Body of pancreas (tissue), 4 donors: ENCODE results near the gene IMPDH1. TPM values are rescaled to one million over a fixed set of nuclear protein-coding genes. Genes with fewer than 3 reads are reported as not detected.

Experiments
- ATAC-seq: fragments of 150-250 bp; one replicate; pipeline ENCODE4 v1.9.1; 2016
- DNase-seq, 4 donors: peaks; one replicate each; pipeline ENCODE4 v3.0.0-alpha.2; 2019
- H3K27ac ChIP-seq, 4 donors: fragments of 200-600 bp; sonication (generic); 1 replicate in 3 of 4; 2 replicates in 1 of 4; pipeline versions ENCODE4 v1.5.1 to v1.6.1; 2016 to 2019; ENCODE audit warnings: mild to moderate bottlenecking in 1 of 4, mixed read lengths in 1 of 4, moderate library complexity in 1 of 4
- H3K27me3 ChIP-seq, 2 donors: fragments of 200-600 bp; sonication (generic); one replicate each; pipeline ENCODE4 v1.6.0; 2016; ENCODE audit warnings: mild to moderate bottlenecking in 1 of 2
- H3K36me3 ChIP-seq, 2 donors: fragments of 200-600 bp; sonication (generic); replicated peaks in 1 of 2; 2 replicates each; pipeline ENCODE4 v1.5.1; 2016; ENCODE audit warnings: low read depth in 2 of 2; ENCODE audit not compliant: insufficient read depth in 1 of 2
- H3K4me1 ChIP-seq: fragments of 200-600 bp; sonication (generic); one replicate; pipeline ENCODE4 v1.6.0; 2016
- H3K4me3 ChIP-seq, 2 donors: fragments of 200-600 bp; sonication (generic); 1 replicate in 1 of 2; 2 replicates in 1 of 2; pipeline ENCODE4 v1.5.1; 2016 to 2019
- H3K9me3 ChIP-seq, 3 donors: fragments of 200-600 bp; sonication (generic); 1 replicate in 2 of 3; 2 replicates in 1 of 3; pipeline ENCODE4 v1.5.1; 2016
- CTCF ChIP-seq, 7 experiments: fragments of 450-650 bp in 4 of 7; fragments of 200-600 bp in 3 of 7; sonication (generic) in 3 of 7; IDR thresholded peaks; one replicate each; pipeline ENCODE4 v1.5.1; 2016 to 2019; ENCODE audit warnings: antibody characterized with exemption in 7 of 7
- POLR2A ChIP-seq, 3 donors: fragments of 450-650 bp; IDR thresholded peaks; one replicate each; pipeline ENCODE4 v1.6.1; 2016; ENCODE audit warnings: antibody characterized with exemption in 3 of 3, mild to moderate bottlenecking in 2 of 3
- WGBS, 2 donors: methylation state at CpG; one replicate each; pipeline ENCODE4 v1.1.5; 2017; 5-methylcytosine and 5-hydroxymethylcytosine counted together
- intact Hi-C: fragments of 100-400 bp; cut with DNase I; formaldehyde crosslinking; loops from one replicate; pipeline ENCODE4 v1.15.1; 2023
- total RNA-seq, 2 donors: library from RNA; depleted of rRNA; stranded (reverse); fragments of >200 nt; gene quantifications; one replicate each; pipeline ENCODE4 v1.1.0, GENCODE V29; 2016

Gene IMPDH1
- total RNA-seq, 2 donors from 2014 or later = 23.9 to 46.1 TPM

DNA sequence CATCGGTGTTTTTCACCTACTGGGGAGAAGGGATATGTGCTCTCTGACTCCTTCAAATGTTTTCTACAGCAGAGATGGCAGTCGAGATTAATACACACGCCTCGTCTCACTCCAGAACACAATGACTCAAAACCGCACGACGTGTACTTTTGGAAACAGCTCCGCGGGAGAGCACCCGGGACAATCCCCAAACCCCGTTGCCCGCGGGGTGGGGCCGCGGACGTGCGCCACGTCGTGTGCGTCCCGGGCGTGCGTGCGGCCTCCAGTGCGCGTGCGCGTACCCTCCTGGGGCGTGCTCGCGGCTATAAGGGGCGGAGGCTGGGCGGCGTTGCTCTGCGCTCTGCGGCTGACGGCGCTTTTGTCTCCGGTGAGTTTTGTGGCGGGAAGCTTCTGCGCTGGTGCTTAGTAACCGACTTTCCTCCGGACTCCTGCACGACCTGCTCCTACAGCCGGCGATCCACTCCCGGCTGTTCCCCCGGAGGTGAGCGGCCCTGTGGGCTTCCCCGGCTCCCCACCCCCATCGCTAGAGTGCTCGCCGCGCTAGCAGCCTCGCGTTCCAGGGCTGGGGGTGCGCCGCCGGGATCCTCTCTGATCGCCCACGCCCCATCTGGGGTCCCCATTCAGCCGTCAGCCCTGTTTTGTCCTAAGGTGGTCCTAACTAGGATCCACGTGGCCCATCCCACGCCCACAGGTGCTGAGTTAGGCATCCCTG is 45.9 kb upstream of the IMPDH1 start, which contains the start of gene HILPDA:
HILPDA (plus strand) TSS at position 336 of the 712 bp plus-strand sequence. CDS start 1,391 bp downstream, outside the sequence.
- Histone ChIP-seq H3K27me3 (no peaks in the 10 kb centered on the region), H3K4me3 (peak within 1 kb of the TSS; percentile 55 to 75), H3K9me3 (no peaks in the 10 kb centered on the region), H3K36me3 (no peaks in the 10 kb centered on the region), H3K27ac (peak within 1 kb of the TSS; percentile 81 to 94 (median 91)), H3K4me1 (peaks cover 68% of the 10 kb centered on the region)
- TF ChIP-seq POLR2A (IDR thresholded peaks at IDR 0.05) (peak; percentile 69 to 87 (median 86)), CTCF (IDR thresholded peaks at IDR 0.05) (peak in 3 of 7 experiments; percentile 18 to 32 (median 31))
- 1 to 3% methylated on average over 4 to 63 of the region's 64 CpGs for WGBS, 2 donors
- intact Hi-C loops = no loop called here
- ATAC-seq (peak; percentile 90), DNase-seq (peak; percentile 92 to 95 (median 94))

DNA sequence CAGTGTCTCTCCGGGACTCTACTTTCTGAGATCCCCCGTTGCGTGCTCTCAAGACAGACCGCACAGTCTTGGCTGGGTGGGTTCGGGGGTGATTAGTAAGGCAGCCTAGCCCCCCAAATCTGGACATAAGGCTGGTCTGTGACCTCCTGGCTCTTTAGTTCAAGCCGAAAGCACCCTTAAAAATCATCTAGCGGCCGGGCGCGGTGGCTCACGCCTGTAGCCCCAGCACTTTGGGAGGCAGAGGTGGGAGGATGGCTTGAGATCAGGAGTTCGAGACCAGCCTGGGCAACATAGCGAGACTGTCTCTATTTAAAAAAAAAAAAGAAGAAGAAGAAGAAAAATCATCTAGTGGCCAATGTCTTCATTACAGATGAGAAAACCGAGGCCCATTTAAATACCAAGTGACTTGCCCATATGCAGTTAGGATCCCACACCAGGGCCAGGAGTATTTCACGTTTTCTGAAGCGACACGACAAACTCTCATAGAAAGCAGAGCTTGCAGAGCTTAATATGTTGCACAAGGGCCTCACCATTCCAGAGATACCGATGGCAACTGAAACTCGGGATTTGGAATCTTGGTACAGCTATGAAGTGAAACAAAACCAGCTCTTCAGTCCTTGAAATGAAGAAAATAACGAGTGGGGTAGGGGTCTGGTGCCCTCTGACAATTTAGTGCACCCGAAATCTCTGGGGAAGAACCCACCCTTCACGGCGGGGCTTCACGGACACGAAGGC is 45.2 kb upstream of the IMPDH1 start:
- Histone ChIP-seq H3K27me3 (no peaks in the 10 kb centered on the region), H3K4me1 (peaks cover 68% of the 10 kb centered on the region), H3K4me3 (no peak overlapping the region), H3K9me3 (no peaks in the 10 kb centered on the region), H3K27ac (peak overlapping the region; percentile 81 to 94 (median 91)), H3K36me3 (no peaks in the 10 kb centered on the region)
- ATAC-seq (no peak), DNase-seq (no peak)
- TF ChIP-seq CTCF (IDR thresholded peaks at IDR 0.05) = peak in 1 of 7 experiments; percentile 32
- no peak for TF ChIP-seq POLR2A (IDR thresholded peaks at IDR 0.05)
- 44 to 47% methylated on average over 20 to 25 of the region's 25 CpGs for WGBS, 2 donors
- intact Hi-C loops = no loop called here

- 22 to 39% methylated on average over 21 to 23 of the region's 23 CpGs for WGBS, 2 donors
- H3K4me1 ChIP-seq = peaks cover 61% of the 10 kb centered on the region
- peak; percentile 75 for ATAC-seq
Measured at GRCh38 chr7:128453836-128454804, 44.3 kb upstream of the IMPDH1 start.

More at GRCh38 chr7:128453836-128454804, 44.3 kb upstream of the IMPDH1 start:
- H3K27ac ChIP-seq = peak overlapping the region; percentile 81 to 94 (median 91)
- H3K27me3 ChIP-seq = no peaks in the 10 kb centered on the region
- no peaks in the 10 kb centered on the region for H3K9me3 ChIP-seq
- no peak for TF ChIP-seq CTCF (IDR thresholded peaks at IDR 0.05)
- TF ChIP-seq POLR2A (IDR thresholded peaks at IDR 0.05) = peak in 2 of 3 donors; percentile 50 to 54
- intact Hi-C loops = no loop called here
- peak; percentile 83 to 90 (median 88) for DNase-seq
- H3K36me3 ChIP-seq = no peaks in the 10 kb centered on the region
- H3K4me3 ChIP-seq = no peak overlapping the region
